Measurements from ENCODE around the gene NDOR1. TPM values are rescaled to one million over a fixed set of nuclear protein-coding genes. Genes with fewer than 3 reads are reported as not detected.
A peak's percentile ranks its signal among the peaks of the same experiment; 100 is the strongest.

Gene NDOR1
- total RNA-seq, 1 experiment from 2014 or later: 27.7 TPM

GRCh38 chr9:137200311-137201204 is 4.9 kb upstream of the NDOR1 start, which contains the start of gene TPRN:
Gene TPRN, minus strand, starts transcription at chr9:137200741. Its CDS starts 30 bp downstream, at chr9:137200711.
- H3K36me3 ChIP-seq (ENCODE audit: low read depth): no peaks in the 10 kb centered on the region
- peaks cover 61% of the 10 kb centered on the region for H3K4me1 ChIP-seq (replicated peaks; ENCODE audit: insufficient read depth)
- no peak within 1 kb of the TSS for H2AFZ ChIP-seq
- ChIA-PET POLR2A (ENCODE audit: unreplicated experiment) (interaction anchor here (0.6 to 1.0 kb wide), 10 partner anchors 12 to 470 kb away, joined by 3 to 20 read pairs (median 5); partner anchors contain the start of genes ANAPC2, CYSRT1, RNF224 and SSNA1), CTCF (interaction anchor here (0.6 to 0.9 kb wide), 5 partner anchors 12 to 81 kb away, joined by 3 to 9 read pairs (median 5); partner anchors contain the start of genes ANAPC2, RNF224 and SSNA1)
- TF ChIP-seq CTCF (conservative IDR thresholded peaks at IDR 0.05) (no peak), EZH2 (IDR thresholded peaks at IDR 0.05; ENCODE audit: low read depth) (no peak)
- peaks cover 35% of the 10 kb centered on the region for H4K20me1 ChIP-seq (ENCODE audit: insufficient read depth)
- no peaks in the 10 kb centered on the region for H3K27me3 ChIP-seq (ENCODE audit: insufficient read depth, low read depth)
- H3K4me2 ChIP-seq: peak within 1 kb of the TSS; percentile 98
- H3K4me3 ChIP-seq: peak within 1 kb of the TSS; percentile 81
- intact Hi-C loops (cut with micrococcal nuclease; ENCODE audit: unreplicated experiment): loop anchor here (1.0 to 2.0 kb wide), 2 partner anchors 11 to 16 kb away; a partner anchor contains a TSS
- H3K9me3 ChIP-seq (ENCODE audit: insufficient read depth, low read depth): no peaks in the 10 kb centered on the region
- no peaks in the 10 kb centered on the region for H3K9me2 ChIP-seq (ENCODE audit: insufficient read depth)
- H3K79me2 ChIP-seq (ENCODE audit: low read depth): peaks cover 78% of the 10 kb centered on the region
- no TSS peak for BruUV-seq (replicated peaks)
- peaks cover 42% of the 10 kb centered on the region; the same call in 1 of the 2 replicates for H3F3A ChIP-seq (ENCODE audit: insufficient read depth, low read depth)
- DNase-seq: peak; percentile 97 to 100
- no peak within 1 kb of the TSS for H3K27ac ChIP-seq

- Histone ChIP-seq H3K4me2 (peak overlapping the region; percentile 98), H2AFZ (no peak overlapping the region), H3K79me2 (ENCODE audit: low read depth) (peaks cover 81% of the 10 kb centered on the region), H3K27me3 (ENCODE audit: insufficient read depth, low read depth) (no peaks in the 10 kb centered on the region), H3K9me2 (ENCODE audit: insufficient read depth) (no peaks in the 10 kb centered on the region), H3K9me3 (ENCODE audit: insufficient read depth, low read depth) (no peaks in the 10 kb centered on the region), H3K36me3 (ENCODE audit: low read depth) (no peaks in the 10 kb centered on the region), H3F3A (ENCODE audit: insufficient read depth, low read depth) (peaks cover 36% of the 10 kb centered on the region; the same call in 1 of the 2 replicates), H3K4me3 (peak overlapping the region; percentile 81), H3K27ac (no peak overlapping the region), H3K4me1 (replicated peaks; ENCODE audit: insufficient read depth) (peaks cover 55% of the 10 kb centered on the region), H4K20me1 (ENCODE audit: insufficient read depth) (peaks cover 28% of the 10 kb centered on the region)
- CTCF ChIA-PET: interaction anchor here (0.5 to 0.9 kb wide), 6 partner anchors 13 to 82 kb away, joined by 3 to 11 read pairs (median 6); partner anchors contain the start of genes ANAPC2, RNF224 and SSNA1
- TF ChIP-seq EZH2 (IDR thresholded peaks at IDR 0.05; ENCODE audit: low read depth) (no peak), CTCF (conservative IDR thresholded peaks at IDR 0.05) (no peak)
- BruUV-seq (replicated peaks): no TSS peak
- POLR2A ChIA-PET (ENCODE audit: unreplicated experiment): interaction anchor here (0.6 to 1.0 kb wide), 10 partner anchors 12 to 471 kb away, joined by 3 to 20 read pairs (median 5); partner anchors contain the start of genes ANAPC2, CYSRT1, RNF224 and SSNA1
- DNase-seq: no peak
- intact Hi-C loops (cut with micrococcal nuclease; ENCODE audit: unreplicated experiment): loop anchor here (2.0 kb wide), 1 partner anchor 15 kb away; a partner anchor contains a TSS
Observed at GRCh38 chr9:137201205-137201868, 4.2 kb upstream of the NDOR1 start.

- Histone ChIP-seq H3F3A (ENCODE audit: insufficient read depth, low read depth) (peaks cover 32% of the 10 kb centered on the region; the same call in 1 of the 2 replicates), H4K20me1 (ENCODE audit: insufficient read depth) (peaks cover 12% of the 10 kb centered on the region), H3K36me3 (ENCODE audit: low read depth) (no peaks in the 10 kb centered on the region), H3K9me3 (ENCODE audit: insufficient read depth, low read depth) (no peaks in the 10 kb centered on the region), H3K9me2 (ENCODE audit: insufficient read depth) (no peaks in the 10 kb centered on the region), H3K27me3 (ENCODE audit: insufficient read depth, low read depth) (no peaks in the 10 kb centered on the region), H3K27ac (no peak overlapping the region), H3K79me2 (ENCODE audit: low read depth) (peaks cover 81% of the 10 kb centered on the region), H3K4me2 (no peak overlapping the region), H3K4me1 (replicated peaks; ENCODE audit: insufficient read depth) (peaks cover 44% of the 10 kb centered on the region), H3K4me3 (no peak overlapping the region), H2AFZ (no peak overlapping the region)
- intact Hi-C loops (cut with micrococcal nuclease; ENCODE audit: unreplicated experiment): no loop called here
- POLR2A ChIA-PET (ENCODE audit: unreplicated experiment): interaction anchor here (0.7 kb wide), 2 partner anchors 34 to 51 kb away, joined by 15 to 16 read pairs; no protein-coding TSS in a partner anchor
- CTCF ChIA-PET: no interaction called here
- no peak for DNase-seq
- no TSS peak for BruUV-seq (replicated peaks)
- TF ChIP-seq EZH2 (IDR thresholded peaks at IDR 0.05; ENCODE audit: low read depth): no peak
- no peak for TF ChIP-seq CTCF (conservative IDR thresholded peaks at IDR 0.05)
Observed at GRCh38 chr9:137202966-137203365, 2.5 kb upstream of the NDOR1 start.
